DND-41 (cell line): ENCODE measurements around the gene TMEM134.

Experiments used
- ATAC-seq: fragments of 200-7000 bp; cut with Tn5 transposase; 3 replicates; pipeline ENCODE4 v1.9.1; 2021; ENCODE audit warnings: low read depth; ENCODE audit not compliant: insufficient read depth
- DNase-seq: peaks from one replicate; pipeline ENCODE4 v3.0.0-alpha.2; 2020
- H2AFZ ChIP-seq: 2 replicates; pipeline ENCODE4 v1.6.0; 2012; ENCODE audit warnings: low read depth, low read length
- H3K27ac ChIP-seq: 2 replicates; pipeline ENCODE4 v1.5.1; 2012; ENCODE audit warnings: low read length, inconsistent platforms
- H3K27me3 ChIP-seq: fragments of 200-600 bp; sonication (generic); 2 replicates; pipeline ENCODE4 v1.6.0; 2012; ENCODE audit warnings: low read length, mild to moderate bottlenecking, inconsistent platforms; ENCODE audit not compliant: insufficient read depth, poor library complexity
- H3K36me3 ChIP-seq: 2 replicates; pipeline ENCODE4 v1.5.1; 2012; ENCODE audit warnings: low read length, inconsistent platforms; ENCODE audit not compliant: insufficient read depth
- H3K4me1 ChIP-seq: 2 replicates; pipeline ENCODE4 v1.5.1; 2012; ENCODE audit warnings: mild to moderate bottlenecking, low read length; ENCODE audit not compliant: insufficient read depth
- H3K4me2 ChIP-seq: 2 replicates; pipeline ENCODE4 v1.6.0; 2012; ENCODE audit warnings: mild to moderate bottlenecking, moderate library complexity, low read length, inconsistent platforms; ENCODE audit not compliant: insufficient read depth
- H3K4me3 ChIP-seq, 2 experiments: fragments of 200-600 bp in 1 of 2; shearing (Covaris generic) in 1 of 2; 2 replicates each; pipeline ENCODE4 v1.5.1; 2012 to 2016; ENCODE audit warnings: inconsistent platforms in 2 of 2, low read length in 2 of 2, mild to moderate bottlenecking in 2 of 2, low read depth in 1 of 2, moderate library complexity in 1 of 2
- H3K79me2 ChIP-seq: 2 replicates; pipeline ENCODE4 v1.6.0; 2012; ENCODE audit warnings: low read length, inconsistent platforms; ENCODE audit not compliant: insufficient read depth
- H3K9ac ChIP-seq: 2 replicates; pipeline ENCODE4 v1.6.0; 2012; ENCODE audit warnings: low read depth, mild to moderate bottlenecking, inconsistent platforms, low read length, moderate library complexity
- H3K9me3 ChIP-seq: 2 replicates; pipeline ENCODE4 v1.5.1; 2012; ENCODE audit warnings: low read length, moderate library complexity, mild to moderate bottlenecking, inconsistent platforms; ENCODE audit not compliant: insufficient read depth, severe bottlenecking
- H4K20me1 ChIP-seq: 2 replicates; pipeline ENCODE4 v1.6.0; 2012; ENCODE audit warnings: low read length; ENCODE audit not compliant: insufficient read depth
- CTCF ChIP-seq: IDR thresholded peaks from 2 replicates; pipeline ENCODE4 v1.5.1; 2012; ENCODE audit warnings: borderline replicate concordance, low read length, moderate library complexity, mild to moderate bottlenecking; ENCODE audit not compliant: poor library complexity, severe bottlenecking; ENCODE audit errors: extremely low read depth
- EZH2 ChIP-seq: IDR thresholded peaks from 3 replicates; pipeline ENCODE4 v1.6.1; 2012; ENCODE audit warnings: borderline replicate concordance, low read depth, mild to moderate bottlenecking, moderate library complexity, low read length, inconsistent platforms; ENCODE audit not compliant: severe bottlenecking

TMEM134 gene

DNA sequence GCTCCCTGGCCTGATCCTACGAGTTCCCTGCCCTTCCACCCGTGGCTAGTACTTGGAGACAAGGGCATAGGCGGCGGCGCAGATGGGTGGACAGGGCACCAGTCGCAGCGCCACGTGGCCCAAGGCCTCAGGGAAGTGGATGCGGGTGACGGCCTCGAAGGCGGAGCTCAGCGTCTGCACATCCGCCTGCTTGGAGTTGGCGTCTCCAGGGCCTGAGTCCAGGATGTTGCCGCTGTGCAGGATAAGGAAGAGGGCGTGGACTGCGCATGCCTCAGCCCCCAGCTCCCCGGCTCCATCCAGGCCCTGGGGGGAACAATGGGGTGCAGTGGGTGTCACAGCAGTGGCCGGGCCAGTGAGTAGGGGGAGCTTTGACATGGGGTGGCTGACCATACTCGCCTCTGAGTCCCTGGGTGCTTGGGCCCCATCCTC, 29.5 kb upstream of the TMEM134 start:
- TF ChIP-seq EZH2, result no peak
- no peak for TF ChIP-seq CTCF
- H4K20me1 ChIP-seq, result peaks cover 12% of the 10 kb centered on the region
- H3K4me3 ChIP-seq, result no peak overlapping the region
- peaks cover 6% of the 10 kb centered on the region for H3K4me1 ChIP-seq
- peaks cover 90% of the 10 kb centered on the region for H3K36me3 ChIP-seq
- H3K4me2 ChIP-seq, result no peak overlapping the region
- DNase-seq (no peak), ATAC-seq (no peak)
- H2AFZ ChIP-seq, result no peak overlapping the region
- no peak overlapping the region for H3K9ac ChIP-seq
- H3K27ac ChIP-seq, result no peak overlapping the region
- peaks cover 14% of the 10 kb centered on the region for H3K79me2 ChIP-seq
- no peaks in the 10 kb centered on the region for H3K27me3 ChIP-seq
- no peaks in the 10 kb centered on the region for H3K9me3 ChIP-seq

DNA sequence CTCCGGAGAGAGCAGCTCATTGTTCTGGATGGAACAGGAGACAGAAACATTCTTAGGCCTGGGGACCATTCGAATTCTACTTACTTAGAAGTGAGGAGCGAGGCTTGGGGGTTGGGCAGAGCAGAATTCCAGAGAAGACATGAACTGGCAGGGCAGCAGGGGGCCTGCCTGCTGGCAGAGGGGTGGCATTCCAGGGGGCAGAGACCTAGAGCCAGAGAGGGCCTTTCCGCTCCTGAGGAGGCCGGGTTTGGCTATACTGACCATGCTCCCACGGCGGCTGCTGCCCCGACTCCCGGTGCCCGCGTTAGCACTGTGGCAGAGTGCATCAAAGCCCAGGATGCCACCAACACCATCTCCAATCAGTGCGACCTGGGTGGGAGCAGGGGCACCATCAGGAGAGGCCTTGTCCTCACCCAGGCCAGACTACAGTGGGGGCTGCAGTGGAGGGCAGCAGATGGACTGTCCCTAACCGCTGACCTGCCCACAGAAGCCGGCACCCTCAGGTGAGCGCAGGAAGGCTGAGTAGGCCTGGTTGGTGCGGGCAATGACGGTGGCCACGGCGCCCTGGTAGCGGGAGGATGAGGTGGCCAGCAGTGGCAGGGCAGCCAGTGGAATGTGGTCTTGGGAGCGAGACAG, 28.7 kb upstream of the TMEM134 start:
- H4K20me1 ChIP-seq, result peaks cover 7% of the 10 kb centered on the region; the same call in 1 of the 2 replicates

GRCh38 chr11:67496113-67496512, 27.1 kb upstream of the TMEM134 start:
- H3K36me3 ChIP-seq, result peaks cover 92% of the 10 kb centered on the region
- TF ChIP-seq EZH2 (no peak), CTCF (no peak)
- H4K20me1 ChIP-seq, result peaks cover 11% of the 10 kb centered on the region; the same call in 1 of the 2 replicates
- no peak overlapping the region for H3K9ac ChIP-seq
- no peaks in the 10 kb centered on the region for H3K9me3 ChIP-seq
- no peak overlapping the region for H3K27ac ChIP-seq
- H3K4me3 ChIP-seq, result no peak overlapping the region
- H3K4me1 ChIP-seq, result no peaks in the 10 kb centered on the region
- H3K27me3 ChIP-seq, result no peaks in the 10 kb centered on the region
- no peak for ATAC-seq
- H2AFZ ChIP-seq, result no peak overlapping the region
- H3K79me2 ChIP-seq, result peaks cover under 1% of the 10 kb centered on the region
- H3K4me2 ChIP-seq, result no peak overlapping the region
- DNase-seq, result no peak

More for the DNA sequence above, 28.7 kb upstream of the TMEM134 start:
- no peak for DNase-seq
- Histone ChIP-seq H3K9me3 (no peaks in the 10 kb centered on the region), H3K9ac (no peak overlapping the region), H3K36me3 (peaks cover 92% of the 10 kb centered on the region), H3K4me1 (no peaks in the 10 kb centered on the region), H2AFZ (no peak overlapping the region), H3K27ac (no peak overlapping the region), H3K4me3 (no peak overlapping the region), H3K79me2 (peaks cover 7% of the 10 kb centered on the region), H3K27me3 (no peaks in the 10 kb centered on the region), H3K4me2 (no peak overlapping the region)
- TF ChIP-seq EZH2 (no peak), CTCF (no peak)
- no peak for ATAC-seq
